Measurements from ENCODE around the gene TOB1.

- no peak for TF ChIP-seq TAF1 (IDR thresholded peaks at IDR 0.05; ENCODE audit: borderline replicate concordance, insufficient read depth, low read length)
- TF ChIP-seq REST (IDR thresholded peaks at IDR 0.05; ENCODE audit: insufficient read depth in 1 of 2, low read depth in 2 of 2, low read length in 2 of 2): no peak
- no peak for TF ChIP-seq POLR2AphosphoS5 (IDR thresholded peaks at IDR 0.05; ENCODE audit: low read depth, low read length)
- TF ChIP-seq SIN3A (IDR thresholded peaks at IDR 0.05; ENCODE audit: borderline replicate concordance, insufficient read depth, low read length): no peak
- TF ChIP-seq FOXP2 (optimal IDR thresholded peaks at IDR 0.05; ENCODE audit: borderline replicate concordance, extremely low read depth, extremely low read length, insufficient read depth): no peak
Observed at GRCh38 chr17:50837286-50837979, 28.7 kb downstream of the TOB1 start.
